NCI-H446 (cell line): ENCODE measurements around the gene ZNF519.
"Not testable (repeated sequence)": the region's sequence is repeated elsewhere in the genome, so short reads cannot be mapped to it uniquely, and the experiment has no call there.

Experiments
- DNase-seq, 2 experiments: peaks; one replicate each; lab custom pipeline; 2025; lab: John Stamatoyannopoulos, UW

Gene ZNF519

GRCh38 chr18:14147935-14148865, 16.0 kb upstream of the ZNF519 start:
- DNase-seq, result not testable (repeated sequence)

- not testable (repeated sequence) for DNase-seq
These were observed 14.5 kb upstream of the ZNF519 start for GRCh38 chr18:14146771-14147170.

GRCh38 chr18:14145581-14146338, 13.5 kb upstream of the ZNF519 start:
- DNase-seq, result not testable (repeated sequence)

DNA sequence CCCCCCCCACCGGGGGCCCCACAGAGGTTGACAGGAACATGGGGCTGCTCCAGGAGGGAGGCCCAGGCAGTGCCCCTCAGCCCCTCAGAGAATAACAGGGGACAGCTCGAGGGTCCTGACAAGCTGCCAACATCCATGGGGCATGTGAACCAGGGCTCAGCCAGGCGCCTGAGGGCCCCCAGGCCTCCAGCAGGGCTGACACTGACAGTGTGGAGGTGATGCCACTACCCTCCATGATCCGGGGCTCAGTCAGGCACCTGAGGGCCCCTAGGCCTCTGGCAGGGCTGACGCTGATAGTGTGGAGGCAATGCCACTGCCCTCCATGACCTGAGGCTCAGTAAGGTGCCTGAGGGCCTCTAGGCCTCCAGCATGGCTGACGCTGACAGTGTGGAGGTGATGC, 12.8 kb upstream of the ZNF519 start:
- not testable (repeated sequence) for DNase-seq

DNA sequence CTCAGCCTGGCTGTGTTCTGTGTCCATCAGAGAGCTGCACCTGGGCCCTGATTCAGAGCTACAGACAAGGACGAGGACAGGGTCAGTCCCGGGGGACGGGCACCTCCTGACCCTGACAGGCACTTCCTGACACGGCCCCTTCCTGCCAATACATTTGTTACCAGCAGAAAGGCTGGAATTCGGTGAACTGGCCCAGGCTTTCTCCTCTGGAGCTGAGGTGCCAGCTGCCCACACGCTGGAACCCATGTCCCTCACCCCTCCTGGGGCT, 12.3 kb upstream of the ZNF519 start:
- no peak for DNase-seq

DNA sequence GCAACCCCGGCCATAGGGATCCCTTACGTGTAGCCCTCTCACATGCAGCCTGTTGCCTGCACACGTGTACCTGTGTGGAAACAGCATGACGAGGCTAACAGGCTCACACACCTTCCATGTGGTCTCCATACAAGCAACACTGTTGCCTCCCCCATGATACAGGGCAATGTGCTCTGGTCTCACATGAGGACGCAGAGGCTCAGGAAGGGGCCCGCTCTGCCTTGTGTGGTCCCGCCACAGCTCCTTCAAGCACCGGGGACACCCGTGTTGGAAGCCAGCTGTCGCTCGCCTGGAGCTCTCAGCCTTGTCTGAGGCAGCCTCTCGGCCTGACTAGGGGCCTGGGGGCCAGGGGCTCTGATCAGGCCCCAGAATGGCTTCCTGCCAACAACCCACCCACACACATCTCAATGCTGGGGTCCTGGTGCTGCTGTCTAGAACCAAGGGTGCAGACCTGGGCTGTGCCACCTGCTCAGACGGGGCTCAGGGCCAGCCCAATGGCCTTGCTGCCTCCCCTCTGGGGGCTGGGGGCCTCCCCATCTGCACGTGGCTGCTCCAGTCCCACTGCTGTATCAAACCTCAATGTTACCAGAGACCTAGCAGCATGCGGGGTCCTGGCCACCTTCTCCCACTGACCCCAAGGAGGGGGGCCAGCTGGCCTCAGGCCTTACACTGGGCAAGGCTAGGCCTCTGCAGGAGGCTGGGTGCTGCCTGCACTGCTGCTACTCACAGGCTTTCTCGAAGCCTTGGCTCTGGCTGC, 11.8 kb upstream of the ZNF519 start:
- DNase-seq, result not testable (repeated sequence)

DNA sequence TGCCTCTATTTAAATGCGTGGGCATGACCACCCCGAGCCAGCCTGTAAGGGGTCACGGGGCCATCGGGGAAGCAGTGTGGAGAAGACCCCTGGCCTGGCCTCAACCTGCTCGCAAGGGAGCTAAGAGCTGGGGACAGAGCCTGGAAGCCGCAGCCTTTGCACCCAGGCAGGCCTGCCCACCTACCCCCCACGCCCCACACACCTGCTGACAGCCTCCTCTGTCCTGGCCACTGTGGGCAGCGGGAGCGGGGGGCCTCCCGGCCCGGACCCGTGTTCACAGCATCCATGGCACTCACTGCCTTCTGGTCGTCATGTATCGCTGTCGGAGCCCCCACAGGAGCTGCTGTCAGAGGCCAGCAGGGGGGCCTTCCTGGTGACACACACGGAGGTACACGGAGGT, 11.2 kb upstream of the ZNF519 start:
- not testable (repeated sequence) for DNase-seq

DNA sequence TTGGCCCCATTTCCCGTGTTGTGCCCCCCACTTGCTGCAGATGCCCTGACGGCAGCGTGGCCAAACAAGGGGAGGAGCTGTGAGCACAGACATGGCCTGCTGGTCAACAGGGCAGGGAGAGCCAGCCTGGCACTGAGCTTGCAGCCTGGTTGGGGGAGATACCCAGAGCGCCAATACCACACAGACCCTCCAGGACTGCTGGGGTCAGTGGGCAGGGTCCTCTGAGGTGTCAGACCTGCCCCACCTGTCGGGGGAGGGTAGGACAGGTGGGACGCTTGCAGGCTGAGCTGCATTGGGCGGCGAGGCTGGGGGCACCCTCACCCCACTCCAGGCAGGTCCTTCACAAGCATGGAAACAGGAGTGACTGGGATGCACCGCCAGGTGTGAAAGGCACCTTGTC, 9.9 kb upstream of the ZNF519 start:
- DNase-seq, result not testable (repeated sequence)

DNA sequence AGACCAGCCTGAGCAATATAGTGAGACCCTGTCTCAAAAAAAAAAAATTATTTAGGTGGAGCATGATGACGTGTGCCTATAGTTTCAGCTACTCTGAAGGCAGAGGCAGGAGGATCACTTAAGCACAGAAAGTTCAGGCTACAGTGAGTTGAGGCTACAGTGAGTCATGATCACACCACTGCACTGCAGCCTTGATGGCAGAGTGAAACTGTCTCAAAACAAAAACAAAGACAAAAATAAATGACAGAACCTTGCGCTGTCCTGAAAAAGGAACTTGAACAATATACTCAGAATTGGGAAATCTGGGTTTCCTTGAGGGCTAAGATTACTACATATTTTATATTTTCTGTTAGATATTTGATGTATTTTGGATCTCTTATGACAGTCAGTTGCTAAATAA, 7.3 kb upstream of the ZNF519 start:
- DNase-seq, result not testable (repeated sequence)

DNA sequence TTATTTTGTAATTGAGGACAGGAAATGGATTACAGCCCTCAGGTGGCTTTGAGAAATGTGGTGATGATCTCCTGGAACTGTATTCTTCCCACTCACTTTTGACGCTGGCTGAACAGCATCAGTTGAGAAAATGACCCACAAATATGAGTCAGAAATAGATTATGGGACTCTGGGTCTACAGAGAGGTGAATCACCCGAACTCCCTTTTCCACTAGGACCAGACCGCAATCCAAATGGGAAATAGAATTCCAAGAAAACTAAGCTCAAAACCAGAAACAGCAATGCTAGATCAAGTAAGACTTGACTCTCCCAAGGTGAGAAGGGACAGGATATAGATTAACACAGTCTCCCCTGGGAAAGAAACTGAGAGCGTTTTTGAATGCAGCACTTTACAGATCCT, 5.7 kb upstream of the ZNF519 start:
- not testable (repeated sequence) for DNase-seq

- DNase-seq, result not testable (repeated sequence)
These were observed 452 bp downstream of the ZNF519 start for GRCh38 chr18:14131696-14132270.

DNA sequence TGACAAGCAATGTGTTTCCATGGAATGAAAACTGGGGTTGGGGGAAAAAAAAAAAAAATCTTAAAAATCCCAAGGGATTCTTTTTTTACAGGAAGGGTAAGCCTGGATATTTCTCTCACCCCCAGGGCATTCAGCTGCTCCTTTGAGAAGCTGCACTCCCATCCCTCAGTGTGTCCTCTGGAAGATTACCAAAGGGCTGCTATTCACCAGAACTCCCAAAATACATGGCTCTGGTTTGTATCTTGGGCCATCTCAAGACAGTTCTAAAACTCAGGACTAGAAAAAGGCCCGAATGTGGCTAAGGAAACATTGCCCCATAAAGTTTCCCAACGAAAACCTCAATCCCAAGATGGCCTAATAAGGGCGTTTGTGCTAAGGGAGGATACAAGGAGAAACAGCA, 1.4 kb downstream of the ZNF519 start:
- DNase-seq, result not testable (repeated sequence)

DNA sequence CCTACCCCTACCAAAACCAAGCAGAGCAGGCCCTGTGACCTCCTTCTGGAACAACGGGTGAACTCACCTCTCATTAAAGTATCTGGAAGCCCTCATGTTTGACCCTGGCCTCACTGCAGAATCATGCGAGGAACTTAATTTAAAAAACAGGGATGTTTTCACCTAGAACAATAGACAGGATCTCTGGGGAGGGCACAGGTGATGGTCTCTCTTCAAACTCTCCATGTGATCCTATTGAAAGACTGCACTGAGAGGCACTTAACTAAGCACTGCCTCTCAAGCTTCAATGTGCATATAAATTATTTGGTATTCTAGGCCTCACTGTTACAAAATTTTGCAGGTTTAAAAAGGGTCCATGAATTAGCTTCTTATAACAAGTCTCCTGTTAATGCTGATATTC, 7.5 kb downstream of the ZNF519 start:
- no peak for DNase-seq

- no peak for DNase-seq
These were observed 10.1 kb downstream of the ZNF519 start for GRCh38 chr18:14122097-14122496.

DNA sequence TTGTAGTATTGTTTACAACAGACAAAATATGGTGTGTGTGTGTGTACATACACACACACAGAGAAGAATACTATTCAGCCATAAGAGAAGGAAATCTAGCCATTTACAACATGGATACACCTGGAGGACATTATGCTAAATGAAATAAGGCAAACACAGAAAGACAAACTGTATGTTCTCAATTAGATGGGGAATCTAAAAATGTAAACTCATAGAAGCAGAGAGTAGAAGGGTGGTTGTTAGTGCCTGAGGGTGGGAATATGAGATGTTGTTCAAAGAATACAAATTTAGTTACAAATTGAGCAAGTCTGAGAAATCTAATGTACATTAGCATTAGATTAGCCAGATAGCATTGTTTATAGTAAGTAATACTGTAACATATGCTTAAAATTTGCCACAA, 11.3 kb downstream of the ZNF519 start:
- DNase-seq, result no peak

DNA sequence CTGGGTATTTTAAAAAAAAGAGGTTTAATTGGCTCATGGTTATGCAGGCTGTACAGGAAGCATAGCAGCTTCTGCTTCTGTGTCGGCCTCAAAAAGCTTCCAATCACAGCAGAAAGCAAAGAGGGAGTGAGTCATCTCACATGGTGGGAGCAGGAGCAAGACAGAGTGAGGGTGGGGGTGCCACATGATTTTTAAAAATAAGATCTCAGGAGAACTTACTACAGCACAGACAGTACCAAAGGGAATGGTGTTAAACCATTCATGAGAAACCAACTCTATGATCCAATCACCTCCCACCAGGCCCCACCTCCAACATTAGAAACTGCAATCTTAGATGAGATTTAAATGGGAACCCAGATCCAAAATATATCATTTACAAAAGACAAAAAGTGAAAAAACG, 14.6 kb downstream of the ZNF519 start:
- DNase-seq, result no peak

- no peak for DNase-seq
These were observed 25.3 kb downstream of the ZNF519 start for GRCh38 chr18:14106906-14107305.

DNA sequence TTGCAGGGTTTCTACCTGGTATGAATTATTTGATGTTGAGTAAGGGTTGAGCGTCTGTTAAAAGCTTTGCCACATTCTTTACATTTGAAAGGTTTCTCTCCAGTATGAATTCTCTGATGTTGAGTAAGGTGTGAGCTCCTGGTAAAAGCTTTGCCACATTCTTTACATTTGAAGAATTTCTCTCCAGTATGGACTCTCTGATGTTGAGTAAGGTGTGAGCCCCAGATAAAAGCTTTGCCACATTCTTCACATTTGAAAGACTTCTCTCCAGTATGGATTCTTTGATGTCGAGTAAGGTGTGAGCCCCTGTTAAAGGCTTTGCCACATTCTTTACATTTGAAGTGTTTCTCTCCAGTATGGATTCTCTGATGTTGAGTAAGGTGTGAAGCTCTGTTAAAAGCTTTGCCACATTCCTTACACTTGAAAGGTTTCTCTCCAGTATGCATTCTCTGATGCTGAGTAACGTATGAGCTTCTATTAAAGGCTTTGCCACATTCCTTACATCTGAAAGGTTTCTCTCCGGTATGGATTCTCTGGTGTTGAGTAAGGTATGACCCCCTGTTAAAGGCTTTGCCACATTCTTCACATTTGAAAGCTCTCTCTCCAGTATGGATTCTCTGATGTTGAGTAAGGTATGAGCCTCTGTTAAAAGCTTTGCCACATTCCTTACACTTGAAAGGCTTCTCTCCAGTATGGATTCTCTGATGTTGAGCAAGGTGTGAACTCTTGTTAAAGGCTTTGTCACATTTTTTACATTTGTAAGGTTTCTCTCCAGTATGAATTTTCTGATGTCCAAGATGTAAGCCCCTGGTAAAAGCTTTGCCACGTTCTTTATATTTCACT, 27.1 kb downstream of the ZNF519 start:
- no peak for DNase-seq

DNA sequence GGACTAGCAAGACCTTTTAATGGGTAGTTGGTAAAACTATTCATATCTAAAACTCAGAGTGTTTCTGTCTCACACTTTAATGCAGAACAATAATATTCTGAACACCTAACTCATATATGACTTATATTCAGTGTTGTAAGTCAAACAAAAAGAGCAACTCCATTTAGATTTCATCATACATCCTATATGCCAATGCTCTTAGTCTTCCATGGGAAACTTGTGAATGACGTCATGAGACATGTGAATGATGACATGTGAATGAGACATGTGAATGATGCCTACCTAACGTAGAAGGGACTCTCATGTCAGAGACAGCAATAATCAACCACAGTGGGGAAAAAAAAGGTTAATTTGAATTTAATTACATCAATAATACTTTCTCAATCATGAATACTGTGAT, 28.0 kb downstream of the ZNF519 start:
- no peak for DNase-seq

GRCh38 chr18:14100503-14101286, 31.5 kb downstream of the ZNF519 start:
- no peak for DNase-seq
